ENCODE results near the gene RMND1. TPM values are rescaled to one million over a fixed set of nuclear protein-coding genes. Genes with fewer than 3 reads are reported as not detected.

The RMND1 gene
- total RNA-seq, 1 experiment from 2014 or later = 27.0 TPM

DNA sequence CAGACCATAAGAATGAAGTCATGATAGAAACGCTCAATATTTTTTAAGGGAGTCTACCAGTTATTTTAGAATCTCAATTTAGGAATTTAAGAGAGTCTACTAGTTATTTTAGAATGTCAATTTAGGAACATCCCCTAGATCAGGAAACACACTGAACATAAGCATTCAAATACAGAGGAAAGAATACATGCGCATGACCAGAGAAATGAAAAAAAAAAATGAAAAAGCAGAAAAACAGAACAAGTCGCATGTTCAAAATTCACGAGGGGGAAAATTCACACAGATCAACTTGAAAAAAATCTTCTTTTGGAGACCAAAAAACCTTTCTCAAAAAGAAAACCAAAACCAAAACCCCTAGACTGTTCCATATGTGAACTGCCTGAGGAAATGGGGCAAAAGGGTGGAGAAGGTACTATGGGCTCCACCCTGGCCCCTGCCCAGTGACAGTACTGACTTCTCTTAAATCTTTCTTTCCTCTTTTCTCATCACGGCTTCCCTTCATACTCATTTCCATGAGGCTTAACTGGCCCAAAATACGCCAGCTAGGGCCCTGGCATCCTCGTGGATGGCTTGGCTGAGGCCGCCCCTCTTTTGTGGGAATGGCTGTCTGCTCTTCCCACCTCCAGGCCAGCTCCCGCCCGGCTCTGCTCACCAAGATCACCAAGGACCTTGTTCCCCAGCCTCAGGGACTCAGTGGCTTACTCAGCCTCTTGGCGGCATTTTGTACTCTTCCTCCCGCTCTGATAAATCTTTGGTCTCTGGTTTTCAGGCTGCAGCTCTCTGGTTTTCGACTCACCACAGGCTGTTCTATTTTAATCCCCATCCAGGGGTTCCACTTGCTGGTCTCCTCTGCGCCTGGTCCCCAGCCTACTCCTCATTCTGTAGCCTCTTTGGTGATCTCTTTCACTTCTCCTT, 71.7 kb downstream of the RMND1 start:
- Histone ChIP-seq H2AFZ (ENCODE audit: low read length) (no peak overlapping the region), H2BK120ac (ENCODE audit: low read depth, low read length, poor library complexity, severe bottlenecking) (no peak overlapping the region), H3K9me3 (ENCODE audit: control insufficient read depth, low read depth, low read length) (no peaks in the 10 kb centered on the region), H2BK5ac (ENCODE audit: insufficient read length, low read length) (no peak overlapping the region), H3K14ac (ENCODE audit: insufficient read depth, low read length) (0 out of 2 replicates have a peak overlapping the region, but pooled peaks have one; percentile 37), H3K79me1 (ENCODE audit: insufficient read depth, low read depth, low read length, poor library complexity, severe bottlenecking) (peaks cover 2% of the 10 kb centered on the region), H3K9ac (ENCODE audit: extremely low read depth, insufficient read length, low read length) (no peak overlapping the region), H4K91ac (ENCODE audit: insufficient read length, low read depth, low read length) (no peak overlapping the region), H3K27me3 (ENCODE audit: insufficient read depth, low read length) (no peaks in the 10 kb centered on the region), H2BK15ac (ENCODE audit: low read depth, low read length) (no peak overlapping the region), H3K56ac (ENCODE audit: insufficient read length, low read depth, low read length) (no peak overlapping the region), H3K4me1 (ENCODE audit: insufficient read depth, low read length) (0 out of 2 replicates have a peak, but pooled peaks cover 2% of the 10 kb centered on the region), H3K4me2 (ENCODE audit: insufficient read depth, insufficient read length, low read length) (no peak overlapping the region), H3K23ac (ENCODE audit: insufficient read length, low read depth, low read length) (no peak overlapping the region), H3T11ph (ENCODE audit: low read length) (no peak overlapping the region), H3K23me2 (ENCODE audit: insufficient read length, low read depth, low read length, poor library complexity, severe bottlenecking) (no peaks in the 10 kb centered on the region), H3K79me2 (ENCODE audit: insufficient read depth, low read length) (peaks cover 10% of the 10 kb centered on the region; the same call in 1 of the 2 replicates), H3K18ac (ENCODE audit: insufficient read length, low read depth, low read length) (peak overlapping the region; percentile 49), H4K5ac (ENCODE audit: insufficient read length, low read depth, low read length) (no peak overlapping the region), H2BK12ac (ENCODE audit: insufficient read length, low read depth, low read length) (no peak overlapping the region), H2BK20ac (ENCODE audit: low read depth, low read length, poor library complexity, severe bottlenecking) (no peak overlapping the region), H4K8ac (replicated peaks; ENCODE audit: insufficient read length, low read depth, low read length) (no peak overlapping the region), H4K20me1 (ENCODE audit: control insufficient read depth, insufficient read depth, insufficient read length) (no peaks in the 10 kb centered on the region), H3K27ac (ENCODE audit: insufficient read length, low read depth, low read length) (no peak overlapping the region), H3K4ac (ENCODE audit: low read depth, low read length) (no peak overlapping the region), H2AK5ac (ENCODE audit: insufficient read length, low read length) (no peak overlapping the region)
- Mint-ChIP-seq H3K27me3 (ENCODE audit: low read depth) (no peaks in the 10 kb centered on the region), H3K9me3 (no peaks in the 10 kb centered on the region), H3K4me3 (no peak overlapping the region), H3K36me3 (ENCODE audit: insufficient read depth in 1 of 3, low read depth in 3 of 3) (peaks cover 0 to 10% (median 2%) of the 10 kb centered on the region in 3 experiments; a peak in 3 of 7 replicates), H3K4me1 (peaks cover 12 to 15% of the 10 kb centered on the region in 2 experiments), H3K27ac (peak overlapping the region; percentile 68 to 93 (median 82))
- no peak for TF ChIP-seq CTCF (conservative IDR thresholded peaks at IDR 0.05)
- DNase-seq = no peak
- no CpG with 5 or more reads among the region's 14 CpGs for WGBS (ENCODE audit: extremely low coverage, insufficient read length, low lambda C conversion rate)

All from H9 (cell line).